ENCODE data around the gene TAF1D.

TAF1D gene

DNA sequence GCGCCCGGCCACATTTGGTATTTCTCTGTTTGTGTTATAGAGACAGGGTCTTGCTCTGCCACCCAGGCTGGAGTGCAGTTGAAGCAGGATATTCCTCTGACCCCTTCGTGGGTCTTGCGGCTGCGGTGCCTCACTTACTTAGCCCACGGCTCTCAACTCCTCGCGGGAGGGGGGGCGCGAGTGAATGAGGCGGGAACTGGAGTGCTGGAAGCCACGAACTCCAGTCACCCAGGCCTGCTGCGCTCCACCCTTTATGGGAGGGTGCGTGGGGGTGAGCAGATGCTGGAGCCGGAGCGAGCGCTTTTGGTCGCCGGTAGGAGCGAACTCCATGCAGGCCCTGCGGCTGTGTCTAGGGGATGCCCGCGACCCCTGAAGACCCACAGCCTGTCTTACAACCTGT is 2.0 kb upstream of the TAF1D start:
- TF ChIP-seq MYC (IDR thresholded peaks at IDR 0.05; ENCODE audit: low read depth, low read length) (no peak), MAX (IDR thresholded peaks at IDR 0.05; ENCODE audit: low read depth, low read length) (no peak), POLR2A (IDR thresholded peaks at IDR 0.05; ENCODE audit: extremely low read depth, insufficient read length) (no peak)
- TF ChIP-seq, protein P1, sequence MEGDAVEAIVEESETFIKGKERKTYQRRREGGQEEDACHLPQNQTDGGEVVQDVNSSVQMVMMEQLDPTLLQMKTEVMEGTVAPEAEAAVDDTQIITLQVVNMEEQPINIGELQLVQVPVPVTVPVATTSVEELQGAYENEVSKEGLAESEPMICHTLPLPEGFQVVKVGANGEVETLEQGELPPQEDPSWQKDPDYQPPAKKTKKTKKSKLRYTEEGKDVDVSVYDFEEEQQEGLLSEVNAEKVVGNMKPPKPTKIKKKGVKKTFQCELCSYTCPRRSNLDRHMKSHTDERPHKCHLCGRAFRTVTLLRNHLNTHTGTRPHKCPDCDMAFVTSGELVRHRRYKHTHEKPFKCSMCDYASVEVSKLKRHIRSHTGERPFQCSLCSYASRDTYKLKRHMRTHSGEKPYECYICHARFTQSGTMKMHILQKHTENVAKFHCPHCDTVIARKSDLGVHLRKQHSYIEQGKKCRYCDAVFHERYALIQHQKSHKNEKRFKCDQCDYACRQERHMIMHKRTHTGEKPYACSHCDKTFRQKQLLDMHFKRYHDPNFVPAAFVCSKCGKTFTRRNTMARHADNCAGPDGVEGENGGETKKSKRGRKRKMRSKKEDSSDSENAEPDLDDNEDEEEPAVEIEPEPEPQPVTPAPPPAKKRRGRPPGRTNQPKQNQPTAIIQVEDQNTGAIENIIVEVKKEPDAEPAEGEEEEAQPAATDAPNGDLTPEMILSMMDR (IDR thresholded peaks at IDR 0.05; ENCODE audit: low read depth, low read length) = no peak
- no peak for DNase-seq (ENCODE audit: low read depth)
- H3K4me3 ChIP-seq (ENCODE audit: low read depth, low read length) = no peak overlapping the region

DNA sequence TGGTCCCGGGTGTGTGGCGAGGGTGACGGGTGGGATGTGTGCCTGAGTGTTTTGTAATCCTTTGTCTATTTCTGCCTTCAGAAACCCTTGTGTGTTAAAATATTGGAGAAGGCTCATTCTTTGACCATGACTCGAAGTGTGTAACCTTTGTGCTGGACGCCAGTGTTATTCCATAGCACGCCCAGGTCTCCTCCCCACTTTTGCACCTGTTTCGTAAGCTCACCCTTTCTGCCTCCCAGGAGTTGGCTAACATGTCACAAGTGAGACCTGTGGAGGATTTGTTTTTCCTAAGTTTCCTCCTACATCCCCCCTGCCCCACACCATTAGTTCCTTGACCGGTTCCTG is 559 bp upstream of the TAF1D start:
- no peak for DNase-seq (ENCODE audit: low read depth)
- TF ChIP-seq POLR2A (IDR thresholded peaks at IDR 0.05; ENCODE audit: extremely low read depth, insufficient read length) (no peak), MAX (IDR thresholded peaks at IDR 0.05; ENCODE audit: low read depth, low read length) (peak; percentile 32; the same call in 1 of the 2 replicates), MYC (IDR thresholded peaks at IDR 0.05; ENCODE audit: low read depth, low read length) (no peak)
- TF ChIP-seq, protein P1 (IDR thresholded peaks at IDR 0.05; ENCODE audit: low read depth, low read length) = no peak

GRCh38 chr11:93740730-93741093 is 583 bp downstream of the TAF1D start:
- DNase-seq (ENCODE audit: low read depth) = peak; percentile 84
- TF ChIP-seq MYC (IDR thresholded peaks at IDR 0.05; ENCODE audit: low read depth, low read length) (peak; percentile 96), MAX (IDR thresholded peaks at IDR 0.05; ENCODE audit: low read depth, low read length) (peak; percentile 96), POLR2A (IDR thresholded peaks at IDR 0.05; ENCODE audit: extremely low read depth, insufficient read length) (no peak)
- TF ChIP-seq, protein P1 (IDR thresholded peaks at IDR 0.05; ENCODE audit: low read depth, low read length) = no peak
- H3K4me3 ChIP-seq (ENCODE audit: low read depth, low read length) = peak overlapping the region; percentile 92

More for the DNA sequence above, 559 bp upstream of the TAF1D start:
- peak overlapping the region; percentile 92 for H3K4me3 ChIP-seq (ENCODE audit: low read depth, low read length)

- TF ChIP-seq, protein P1 (IDR thresholded peaks at IDR 0.05; ENCODE audit: low read depth, low read length) = no peak
- TF ChIP-seq MAX (IDR thresholded peaks at IDR 0.05; ENCODE audit: low read depth, low read length) (no peak), MYC (IDR thresholded peaks at IDR 0.05; ENCODE audit: low read depth, low read length) (0 out of 2 replicates have a peak, but pooled peaks have one; percentile 17), POLR2A (IDR thresholded peaks at IDR 0.05; ENCODE audit: extremely low read depth, insufficient read length) (peak; percentile 10)
- peak; percentile 69 for DNase-seq (ENCODE audit: low read depth)
- H3K4me3 ChIP-seq (ENCODE audit: low read depth, low read length) = peak overlapping the region; percentile 92
These were observed 1.1 kb downstream of the TAF1D start for GRCh38 chr11:93740031-93740729.

DNA sequence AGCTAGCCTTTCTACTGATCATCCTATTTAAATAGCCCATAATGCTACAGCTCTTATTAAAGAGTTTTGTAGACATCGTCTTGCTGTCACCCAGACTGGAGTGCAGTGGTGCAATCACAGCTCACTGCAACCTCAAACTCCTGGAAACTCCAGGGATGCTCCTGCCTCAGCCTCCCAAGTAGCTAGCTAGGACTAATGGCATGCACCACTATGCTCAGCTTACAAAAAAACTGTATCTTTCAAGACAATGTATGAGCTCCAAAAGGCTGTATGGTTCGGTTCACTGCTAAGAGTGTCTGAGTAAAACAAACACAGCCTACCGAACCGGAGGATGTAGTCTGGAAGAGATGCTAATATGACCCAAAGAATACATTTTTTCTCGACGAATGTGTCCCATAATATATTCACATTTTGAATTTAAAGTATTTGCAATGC is 2.6 kb downstream of the TAF1D start:
- H3K4me3 ChIP-seq (ENCODE audit: low read depth, low read length) = peak overlapping the region; percentile 92
- peak; percentile 41 for DNase-seq (ENCODE audit: low read depth)
- TF ChIP-seq MYC (IDR thresholded peaks at IDR 0.05; ENCODE audit: low read depth, low read length) = no peak
- TF ChIP-seq, protein P1 (IDR thresholded peaks at IDR 0.05; ENCODE audit: low read depth, low read length) = no peak
- peak; percentile 19 for TF ChIP-seq POLR2A (IDR thresholded peaks at IDR 0.05; ENCODE audit: extremely low read depth, insufficient read length)
- TF ChIP-seq MAX (IDR thresholded peaks at IDR 0.05; ENCODE audit: low read depth, low read length) = no peak
